Stimulated activated CD4-positive, alpha-beta T cell treated with anti-CD3 and anti-CD28 coated beads, Interleukin-1b, Interleukin-23, amount 100 ng/mL, for 4 hours (primary cell): Measurements from ENCODE around the gene CITED2.

Source experiments
- DNase-seq, 2 donors: peaks; one replicate each; pipeline ENCODE4 v3.0.0-alpha.2; 2020; ENCODE audit warnings: low read depth in 2 of 2

CITED2 gene

DNA sequence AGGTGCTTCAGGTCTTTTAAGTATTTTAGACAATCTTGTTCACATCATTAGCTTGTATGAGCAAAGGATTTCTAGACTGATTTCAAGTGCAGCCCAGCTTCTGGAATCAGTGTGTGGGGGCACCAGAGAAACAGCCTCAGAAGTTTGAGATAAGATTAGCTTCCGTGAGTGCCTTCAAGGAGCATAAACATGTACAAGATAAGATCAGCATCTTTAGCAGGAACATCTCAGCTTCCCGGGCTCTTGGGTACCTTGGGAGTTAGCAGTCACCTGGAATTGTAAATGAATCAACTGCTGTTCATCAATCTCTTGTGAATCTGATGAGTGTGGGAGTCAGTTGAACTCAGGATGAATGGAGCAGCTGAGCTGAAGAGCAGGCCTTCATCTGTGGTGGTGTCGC lies 12.0 kb upstream of the CITED2 start:
- DNase-seq: no peak

DNA sequence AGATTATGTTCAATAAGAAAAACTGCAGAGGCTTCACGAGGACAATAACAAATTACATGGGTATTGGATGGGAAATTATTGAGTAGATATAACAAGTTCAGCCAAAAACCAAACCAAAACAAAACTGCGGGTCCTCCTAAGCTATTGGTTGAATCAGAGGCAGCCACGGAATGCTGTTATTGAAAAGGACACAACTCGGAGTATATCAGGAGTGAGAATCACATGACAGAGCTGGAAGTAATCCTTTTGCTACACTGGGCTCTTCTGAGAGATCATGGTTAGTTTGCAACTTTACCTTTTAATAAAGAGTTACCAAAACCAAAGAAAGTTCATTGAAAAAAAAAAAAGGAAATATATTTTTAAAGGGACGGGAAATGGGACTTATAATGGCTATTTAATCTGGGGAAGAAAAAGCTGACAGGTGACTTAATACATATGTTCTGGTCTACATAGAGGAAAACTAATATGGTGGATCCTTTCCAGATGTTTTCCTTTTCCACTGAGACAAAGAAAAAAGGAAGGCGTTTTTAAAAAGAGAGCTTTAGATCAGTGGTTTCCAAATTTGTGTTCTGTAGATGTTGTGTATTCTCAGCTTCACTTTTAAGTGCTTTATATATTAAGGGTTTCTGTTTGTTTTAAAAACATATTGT lies 6.9 kb upstream of the CITED2 start:
- no peak for DNase-seq

DNA sequence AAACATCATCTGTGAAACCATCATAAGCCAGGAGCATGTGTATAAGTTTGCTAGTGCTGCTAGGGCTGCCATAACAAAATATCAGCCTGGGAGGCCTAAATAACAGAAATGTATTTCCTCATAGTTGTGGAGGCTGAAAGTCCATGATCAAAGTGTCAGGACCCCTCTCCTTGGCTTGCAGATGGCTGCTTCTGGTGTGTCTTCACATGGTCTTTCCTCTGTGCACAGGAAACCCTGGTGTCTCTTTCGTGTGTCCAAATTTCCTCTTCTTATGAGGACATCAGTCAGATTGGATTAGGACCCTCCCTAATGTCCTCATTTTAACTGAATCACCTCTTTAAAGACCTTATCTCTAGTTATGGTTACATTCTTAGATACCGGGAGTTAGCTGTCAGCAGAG lies 6.2 kb upstream of the CITED2 start:
- no peak for DNase-seq

DNA sequence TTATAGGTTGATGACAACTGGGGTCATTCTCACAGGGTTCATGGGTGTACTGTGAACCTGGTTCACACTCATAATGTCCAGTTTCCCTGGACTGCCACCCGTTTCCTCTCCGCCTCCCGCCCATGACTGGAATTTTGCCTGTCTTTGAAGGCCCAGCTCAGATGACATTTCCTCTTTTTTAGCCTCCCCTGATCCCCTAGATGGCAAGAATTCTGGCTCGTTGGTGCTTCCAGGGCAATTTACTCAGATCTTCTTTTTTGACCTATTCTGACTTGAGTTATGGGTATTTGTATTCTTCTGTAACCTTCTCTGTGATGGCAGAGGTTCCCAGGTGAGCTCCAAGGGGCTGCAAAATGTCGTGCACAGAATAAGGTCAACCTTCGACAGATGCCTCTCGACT lies 5.7 kb upstream of the CITED2 start:
- no peak for DNase-seq

DNA sequence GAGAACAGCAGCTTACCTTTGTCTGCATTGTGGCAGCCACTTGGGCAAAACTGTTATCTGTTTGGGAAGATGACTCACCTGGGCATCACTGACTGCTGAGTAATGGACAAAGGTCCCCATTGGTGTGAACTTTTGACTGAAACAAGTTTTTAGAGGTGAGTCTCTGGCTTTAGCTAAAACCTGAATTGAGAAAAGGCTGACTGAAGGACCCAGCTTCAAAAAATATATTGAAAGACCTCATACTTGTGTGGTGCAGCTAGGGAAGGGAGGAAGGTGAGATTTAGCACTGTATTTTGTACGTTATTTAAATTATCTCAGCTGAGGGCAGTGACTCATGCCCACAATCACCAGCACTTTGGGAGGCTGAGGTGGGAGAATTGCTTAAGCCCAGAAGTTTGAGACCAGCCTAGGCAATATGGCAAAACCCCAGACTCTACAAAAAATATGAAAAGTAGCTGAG lies 4.5 kb upstream of the CITED2 start:
- no peak for DNase-seq

DNA sequence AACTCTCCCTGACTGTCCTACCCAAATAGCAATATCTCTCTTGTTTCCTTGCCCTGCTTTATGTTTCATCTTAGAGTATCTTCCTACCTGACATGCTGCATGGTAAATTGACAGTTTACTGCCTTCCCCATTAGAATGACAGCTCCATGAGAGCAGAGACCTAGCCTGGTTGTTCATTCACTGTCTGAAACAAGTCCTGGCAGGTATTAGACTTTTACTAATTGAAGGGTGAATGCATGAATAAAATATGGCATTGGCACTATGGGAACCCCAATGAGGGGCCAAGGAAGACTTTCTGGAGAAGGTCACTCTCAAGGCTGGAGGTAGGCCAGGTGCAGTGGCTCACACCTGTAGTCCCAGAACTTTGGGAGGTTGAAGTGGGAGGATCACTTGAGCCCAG lies 3.8 kb upstream of the CITED2 start:
- no peak for DNase-seq

DNA sequence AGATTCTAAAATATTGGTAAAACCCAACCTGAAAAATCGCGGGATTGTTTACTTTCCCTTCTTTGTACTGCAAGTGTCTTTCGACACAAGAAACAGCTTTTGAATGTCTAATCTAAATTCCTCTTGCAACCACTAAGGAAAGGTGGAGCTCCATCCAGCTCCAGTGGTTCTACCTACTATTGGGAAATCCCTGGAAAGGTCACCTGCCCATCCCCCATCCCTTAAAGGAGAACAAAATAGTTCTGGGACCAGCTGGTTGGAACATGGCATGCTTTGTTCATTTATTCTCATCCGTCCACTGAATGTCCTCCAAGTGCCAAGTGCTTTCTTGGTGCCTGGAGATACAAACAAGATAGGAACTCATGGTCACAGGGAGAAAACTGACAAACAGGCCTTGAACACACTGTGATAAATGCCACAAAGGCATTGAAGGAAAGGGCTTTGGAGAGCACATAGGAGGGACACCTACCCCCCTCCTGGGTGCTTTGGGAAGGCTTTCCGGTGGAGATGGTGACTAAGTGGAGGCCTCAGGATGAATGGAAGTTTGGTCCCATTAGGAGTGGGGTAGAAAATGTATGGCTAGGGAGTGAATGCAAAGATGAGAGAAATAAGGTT lies 2.3 kb upstream of the CITED2 start:
- no peak for DNase-seq

DNA sequence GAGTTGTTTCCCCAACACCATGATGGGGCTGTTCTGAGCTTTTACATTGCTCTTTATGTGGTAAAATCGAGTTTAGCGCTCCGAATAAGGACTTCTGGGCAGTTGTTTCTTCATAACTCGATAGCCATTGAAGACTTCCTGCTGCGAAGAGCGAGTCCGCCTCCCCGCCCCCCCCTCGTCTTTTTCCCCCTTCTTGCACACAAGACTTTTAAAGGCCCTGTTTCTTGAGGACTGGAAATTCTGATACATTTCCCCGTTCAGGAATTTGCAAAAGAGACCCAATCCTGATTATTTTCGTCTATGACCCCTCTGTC lies 1.5 kb upstream of the CITED2 start:
- DNase-seq: no peak

DNA sequence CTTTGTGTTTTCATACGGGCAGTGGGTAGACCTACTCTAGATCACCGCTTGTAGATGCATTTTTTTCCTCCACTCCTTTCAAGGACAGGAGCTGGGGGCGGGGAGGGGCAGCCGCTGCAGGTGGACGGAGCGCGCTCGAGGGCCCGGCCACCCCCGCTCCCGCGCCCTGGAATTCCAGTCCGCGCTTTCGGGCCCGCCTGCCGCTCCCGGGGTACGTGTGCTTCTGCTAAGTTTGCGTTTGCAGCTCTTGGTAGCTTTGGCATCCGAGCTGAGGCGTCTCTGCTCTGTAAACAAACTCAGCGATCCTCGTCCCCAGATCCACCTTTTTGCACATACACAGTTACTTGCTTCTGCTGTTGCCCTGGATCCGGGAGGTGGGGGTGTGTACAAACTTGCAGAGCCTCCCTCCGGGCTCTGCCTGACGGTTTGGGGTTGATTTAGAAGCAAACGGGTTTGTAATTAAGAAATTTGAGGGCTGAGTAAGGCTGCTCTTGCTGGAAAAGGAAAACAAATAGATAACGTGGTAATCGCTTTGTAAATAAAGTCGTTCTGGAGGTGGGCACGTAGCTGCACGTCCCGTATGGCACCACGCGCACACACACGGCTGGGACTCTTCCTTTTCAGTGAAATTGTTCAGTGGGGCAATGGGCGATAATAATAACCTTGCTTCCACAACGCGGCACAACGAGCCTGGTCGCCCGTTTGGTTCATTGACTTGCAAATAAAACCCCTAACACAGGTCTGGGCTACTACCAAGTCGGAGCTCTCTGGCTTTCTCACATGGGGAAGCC lies 973 bp upstream of the CITED2 start:
- DNase-seq: peak; percentile 78 to 79

DNA sequence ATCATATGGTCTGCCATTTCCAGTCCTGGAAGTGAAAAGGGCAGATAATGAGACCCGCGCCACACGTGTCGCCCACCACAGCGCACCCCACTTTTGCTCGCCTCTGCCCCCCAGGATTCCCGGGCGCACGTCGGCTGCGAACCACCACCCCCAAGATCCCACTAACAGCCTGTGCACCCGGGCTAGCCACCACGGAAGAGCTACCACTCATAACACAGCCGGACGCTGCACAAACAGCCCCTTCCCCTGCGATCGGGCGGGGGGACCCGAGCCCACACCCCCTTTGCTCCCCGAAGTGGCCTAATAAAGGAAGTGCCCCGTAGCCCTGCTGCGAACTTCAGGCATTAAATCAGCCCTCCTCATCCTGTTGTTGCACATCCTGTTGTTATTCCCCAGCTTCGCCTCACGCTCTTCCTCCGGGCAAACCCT lies 506 bp downstream of the CITED2 start:
- peak in 1 of 2 donors; percentile 18 for DNase-seq

DNA sequence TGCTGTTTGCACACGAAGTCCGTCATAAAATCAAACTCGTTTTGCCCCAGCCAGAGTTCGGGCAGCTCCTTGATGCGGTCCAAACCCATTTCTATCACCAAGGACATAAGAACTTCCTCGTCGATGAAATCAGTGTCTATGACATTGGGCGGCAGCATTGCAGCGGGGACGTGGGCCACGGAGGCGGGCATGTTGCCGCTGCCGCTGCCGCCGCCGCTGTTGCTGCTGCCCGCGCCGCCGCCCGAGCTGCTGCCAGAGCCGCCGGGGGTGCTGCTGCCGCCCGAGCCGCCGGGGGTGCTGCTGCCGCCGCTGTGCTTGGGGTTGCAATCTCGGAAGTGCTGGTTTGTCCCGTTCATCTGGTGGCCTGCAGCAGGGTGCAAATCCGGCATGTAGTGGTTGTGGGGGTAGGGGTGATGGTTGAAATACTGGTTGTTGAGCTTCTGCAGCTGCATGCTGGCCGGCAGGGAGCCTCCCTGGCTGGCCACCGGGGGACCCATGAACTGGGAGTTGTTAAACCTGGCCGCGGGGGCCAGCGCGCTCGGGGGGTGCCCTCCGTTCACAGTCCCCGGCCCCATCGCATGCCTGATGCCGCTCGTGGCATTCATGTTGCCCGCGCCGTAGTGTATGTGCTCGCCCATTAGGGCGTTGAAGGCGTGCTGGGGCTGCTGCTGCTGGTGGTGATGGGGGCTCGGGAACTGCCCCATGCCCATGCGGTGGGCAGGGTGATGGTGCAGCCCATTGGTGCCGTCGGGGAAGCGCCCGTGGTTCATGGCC lies 1.1 kb downstream of the CITED2 start:
- peak; percentile 57 to 61 for DNase-seq

DNA sequence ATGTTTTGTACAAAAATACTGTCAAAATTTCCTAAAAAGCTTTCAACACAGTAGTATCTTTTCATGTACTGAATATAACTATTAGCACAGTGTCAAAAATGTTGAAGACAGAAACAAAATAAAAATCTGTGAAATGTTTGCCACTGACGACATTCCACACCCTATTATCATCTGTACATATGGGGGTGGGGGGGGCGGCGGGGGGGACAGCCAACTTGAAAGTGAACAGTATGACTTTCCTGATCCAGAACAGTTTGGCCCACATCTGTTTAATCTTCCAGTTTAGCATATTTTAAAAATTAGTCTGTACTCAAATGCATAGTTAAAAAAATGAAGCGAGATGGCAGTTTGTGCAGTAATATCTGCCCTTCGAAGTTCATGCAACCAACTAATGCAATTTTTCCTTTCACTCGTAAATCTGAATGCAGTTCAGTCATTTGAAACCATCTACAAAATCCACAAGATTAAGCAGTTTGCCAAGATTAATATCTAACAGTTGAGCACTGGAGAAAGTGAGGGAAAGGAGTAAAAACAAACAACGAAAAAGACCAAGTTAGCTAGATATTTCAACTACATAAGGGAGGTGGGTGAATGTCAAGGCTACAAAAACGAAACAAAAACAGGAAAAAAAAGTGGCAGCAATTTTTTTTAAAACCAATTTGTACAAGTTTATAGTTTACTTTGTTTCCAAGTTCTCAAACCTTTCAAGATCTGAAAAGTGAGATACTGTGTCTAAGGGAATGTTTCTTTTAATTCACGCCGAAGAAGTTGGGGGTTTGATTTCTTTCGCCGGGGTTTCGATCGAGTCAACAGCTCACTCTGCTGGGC lies 1.9 kb downstream of the CITED2 start:
- DNase-seq: no peak

DNA sequence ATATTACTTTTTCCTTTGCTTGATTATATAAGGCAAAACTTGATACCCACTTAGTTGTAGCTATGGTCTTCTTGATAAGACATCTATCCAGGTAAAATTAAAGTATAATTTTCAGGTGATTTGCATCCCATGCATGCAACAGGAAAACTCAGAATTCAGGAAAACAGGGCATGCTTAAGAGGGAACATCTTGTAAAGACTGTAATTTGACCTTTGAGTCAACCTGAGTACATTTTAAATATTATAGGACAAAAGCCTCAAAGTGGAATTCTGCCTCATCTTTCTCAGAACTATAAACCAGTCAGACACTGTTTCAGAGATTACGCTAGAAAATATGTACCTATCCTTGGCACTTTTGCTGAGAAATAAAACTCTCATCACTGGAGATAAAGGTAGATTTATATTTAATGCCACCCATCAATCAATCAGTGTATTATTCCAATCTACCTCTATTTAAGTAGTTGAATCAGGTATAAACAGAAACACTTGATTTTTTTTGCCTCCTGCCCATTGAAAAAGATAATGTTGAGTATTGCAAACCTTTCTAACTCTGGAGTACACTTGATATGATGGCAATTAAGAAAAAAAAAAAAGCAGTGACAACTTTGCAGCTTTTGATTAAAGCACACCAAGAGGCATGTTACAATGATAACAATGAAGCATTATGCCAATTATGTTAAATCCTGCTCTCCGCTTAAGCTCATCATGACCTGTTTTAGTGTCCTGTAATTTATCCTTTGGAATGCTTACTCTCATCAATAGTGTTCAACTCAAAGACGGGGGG lies 2.8 kb downstream of the CITED2 start:
- no peak for DNase-seq

DNA sequence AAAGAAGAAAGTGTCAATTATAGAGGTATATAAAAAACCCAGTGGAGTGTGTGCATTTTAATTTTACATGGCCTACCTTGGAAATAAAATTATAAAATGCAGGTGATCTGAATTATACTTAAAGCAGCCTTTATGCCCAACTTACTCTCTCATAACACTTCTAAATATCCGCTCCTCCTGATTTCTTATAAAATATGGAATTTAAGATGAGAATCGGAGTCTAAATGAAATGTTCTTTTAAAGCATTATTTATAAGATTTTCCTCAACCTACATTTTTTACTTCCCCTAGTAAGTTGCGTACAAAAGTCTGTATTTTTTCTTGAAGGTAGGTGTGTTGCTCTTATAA lies 3.5 kb downstream of the CITED2 start:
- DNase-seq: no peak

DNA sequence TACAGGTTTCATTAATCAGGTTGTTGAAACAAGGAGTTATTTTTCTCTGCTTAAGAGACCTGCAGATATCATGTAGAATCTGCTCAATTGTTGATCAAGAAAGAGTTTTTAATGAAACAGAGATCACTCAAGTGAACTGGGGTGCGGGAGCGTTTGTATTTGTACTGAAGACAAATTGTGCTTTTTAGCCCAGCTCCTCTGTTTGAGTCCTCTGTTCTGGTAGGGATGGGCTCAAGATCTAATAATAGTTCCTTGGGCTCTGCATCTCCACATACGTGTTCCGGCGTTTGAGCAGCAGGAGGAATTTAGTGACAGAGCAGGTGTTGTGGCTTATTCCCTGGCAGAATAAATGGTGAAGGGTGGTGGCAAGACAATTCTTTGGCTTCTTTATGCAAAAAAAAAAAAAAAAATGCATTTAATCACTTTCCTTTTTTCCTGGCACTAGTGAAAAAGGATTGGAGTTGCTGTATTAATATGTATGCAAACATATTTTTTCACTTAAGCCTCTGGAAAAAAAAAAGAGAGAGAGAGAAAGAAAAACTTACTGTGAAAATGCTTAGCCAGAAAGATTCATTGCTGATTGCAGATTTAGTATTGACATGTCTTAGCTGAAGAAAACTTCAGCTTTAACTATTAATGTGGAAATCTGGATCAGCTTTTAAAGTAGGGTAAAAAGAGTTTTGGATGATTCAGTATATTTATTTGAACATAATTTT lies 4.0 kb downstream of the CITED2 start:
- no peak for DNase-seq

DNA sequence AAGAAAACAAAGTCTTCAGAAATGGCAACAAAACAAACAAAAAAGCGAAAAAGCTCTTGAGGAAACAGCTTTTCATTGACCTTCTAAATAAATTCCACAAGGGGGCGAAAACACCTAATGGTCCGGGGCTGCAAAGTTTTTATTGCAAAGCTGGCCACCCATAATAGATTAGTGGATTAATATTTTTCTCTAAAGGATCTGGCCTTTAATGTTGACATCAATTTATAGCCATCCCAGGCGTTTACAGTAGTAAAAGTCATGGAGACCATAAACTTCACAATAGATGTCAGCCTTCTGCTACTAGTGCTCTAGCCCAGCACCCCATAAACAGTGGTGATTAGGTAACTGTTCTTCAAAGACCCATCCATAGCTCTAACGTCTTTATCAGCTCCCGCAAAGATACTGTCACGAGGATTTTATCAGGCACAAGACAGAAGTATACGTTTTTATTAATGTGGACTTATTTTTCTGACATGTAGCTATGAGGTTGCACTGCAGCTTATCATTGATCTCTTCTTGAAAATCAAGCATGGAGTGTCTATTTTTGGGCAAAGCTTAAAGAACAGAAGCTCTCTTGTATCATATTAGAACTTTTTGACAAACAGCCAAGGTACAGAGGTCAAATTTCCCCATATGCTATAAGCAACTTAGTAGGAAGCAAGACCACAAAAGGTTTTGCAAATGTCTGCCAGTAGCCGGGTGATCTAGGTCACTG lies 4.7 kb downstream of the CITED2 start:
- no peak for DNase-seq

DNA sequence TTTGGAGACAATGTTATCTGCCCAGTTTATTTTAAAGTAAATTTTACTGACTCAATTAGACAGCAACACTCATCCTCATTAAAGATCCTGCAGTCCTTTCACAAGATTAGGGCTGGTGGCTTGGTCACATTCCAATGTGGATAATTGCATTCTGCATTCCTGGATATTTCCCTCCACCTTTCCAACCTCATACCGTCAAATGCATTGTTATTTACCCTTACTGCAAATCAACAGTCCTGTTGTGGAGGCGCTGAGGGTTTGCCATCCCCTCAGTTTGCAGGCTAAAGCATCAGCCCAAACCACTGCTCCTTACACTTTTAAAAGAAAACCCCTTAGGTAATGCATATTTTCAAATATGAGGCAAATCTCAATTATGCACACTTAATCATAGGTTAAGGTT lies 5.4 kb downstream of the CITED2 start:
- DNase-seq: no peak

DNA sequence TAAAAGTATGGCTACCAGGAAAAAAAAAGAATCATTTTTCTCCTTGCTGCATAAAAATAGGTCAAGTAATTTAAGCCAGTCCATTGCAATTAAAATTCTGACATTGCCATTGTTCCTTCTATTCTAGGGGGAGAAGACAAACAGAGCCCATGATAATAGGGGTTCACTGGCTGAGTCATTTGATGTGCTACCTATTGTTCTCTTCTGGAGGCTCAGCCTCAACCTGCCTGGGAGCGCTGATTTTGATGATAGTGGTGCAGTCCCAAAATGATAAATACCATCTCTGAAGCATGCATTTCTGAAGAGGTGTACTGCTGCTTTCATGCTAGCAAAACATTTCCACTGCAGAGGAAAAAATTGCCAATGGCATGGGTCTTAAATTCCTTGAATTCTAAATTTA lies 5.8 kb downstream of the CITED2 start:
- DNase-seq: no peak

DNA sequence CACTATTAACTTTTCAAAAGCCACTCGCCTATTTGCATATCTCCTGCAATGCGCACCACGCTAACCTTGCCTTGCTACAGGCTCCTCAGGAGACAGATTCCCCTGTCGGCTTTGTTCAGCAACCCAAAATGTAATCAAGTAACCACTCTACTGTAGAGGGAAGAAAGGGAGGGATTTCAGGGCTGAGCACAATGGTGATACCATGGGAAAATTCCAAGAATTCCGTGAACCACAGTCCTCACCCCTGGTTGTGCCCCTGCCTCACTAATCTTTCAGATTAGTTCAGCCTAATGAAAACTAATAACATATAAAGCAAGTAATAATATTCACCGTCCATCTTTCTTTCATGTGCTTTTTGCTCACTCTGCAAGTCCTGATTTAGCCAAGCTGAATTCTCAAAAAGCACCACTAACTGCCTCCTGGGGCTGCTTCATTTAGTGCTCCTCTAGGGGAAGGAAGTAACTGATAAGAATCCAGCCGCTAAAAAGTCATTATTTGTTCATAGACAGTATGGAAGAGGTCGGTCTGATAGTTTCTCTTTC lies 6.6 kb downstream of the CITED2 start:
- no peak for DNase-seq
